AG09319 (cell line): ENCODE results near the gene LPCAT4.
"Not testable (repeated sequence)": the region's sequence is repeated elsewhere in the genome, so short reads cannot be mapped to it uniquely, and the experiment has no call there.

Source experiments
- DNase-seq: peaks from one replicate; pipeline ENCODE4 v3.0.0-alpha.2; 2010; ENCODE audit warnings: low read depth; ENCODE audit errors: extremely low read depth
- TF ChIP-seq, protein P1 (sequence below): IDR thresholded peaks from 2 replicates; pipeline ENCODE4 v1.5.1; 2011; ENCODE audit warnings: low read depth, mild to moderate bottlenecking, inconsistent platforms, low read length, moderate library complexity

The LPCAT4 gene

DNA sequence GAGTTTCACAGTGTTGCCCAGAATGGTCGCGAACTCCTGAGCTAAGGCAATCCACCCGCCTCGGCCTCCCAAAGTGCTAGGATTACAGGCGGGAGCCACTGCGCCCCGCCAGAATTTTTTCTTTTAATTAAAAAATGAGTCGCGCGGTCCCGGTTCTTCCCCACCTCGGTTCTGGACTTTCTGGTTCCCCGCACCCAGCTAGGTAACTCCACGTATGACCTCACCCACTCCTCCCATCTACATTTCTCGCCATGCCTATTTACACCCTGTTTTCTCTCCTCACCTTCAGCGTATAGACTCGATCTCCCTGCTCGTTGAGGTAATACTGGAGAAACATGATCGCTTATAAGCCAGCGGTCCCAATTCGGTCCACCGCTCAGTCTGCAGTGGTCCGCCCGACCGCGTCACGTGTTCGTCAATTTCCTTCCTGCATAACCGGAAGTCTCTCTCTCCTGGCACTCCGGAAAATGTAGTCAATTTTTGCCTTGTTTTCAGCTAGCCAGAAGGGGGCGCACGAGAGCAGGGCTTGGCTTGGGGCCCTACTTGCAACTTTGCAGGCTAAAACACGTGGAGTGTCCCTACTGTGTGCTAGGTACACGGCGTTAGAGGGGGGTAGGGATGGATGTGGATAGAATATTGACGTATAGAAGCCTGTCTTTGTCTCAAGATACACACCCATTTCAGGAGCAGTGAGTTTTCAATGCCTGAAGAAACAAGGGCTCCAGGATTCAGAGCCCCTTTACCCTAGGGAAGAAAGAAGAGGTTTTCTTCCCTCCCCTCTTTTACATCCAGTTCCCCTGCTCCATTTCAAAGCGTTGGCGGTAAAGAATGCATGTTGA lies 24.0 kb downstream of the LPCAT4 start, which contains the start of the genes NOP10 and NUTM1:
TSS of gene NOP10 (minus strand) at position 400 of the 839 bp plus-strand sequence. CDS start at position 337, 63 bp downstream.
TSS of gene NUTM1 (plus strand) at position 579 of the 839 bp plus-strand sequence. CDS start 382 bp downstream, outside the sequence.
- peak; percentile 78 for DNase-seq
- TF ChIP-seq, protein P1, sequence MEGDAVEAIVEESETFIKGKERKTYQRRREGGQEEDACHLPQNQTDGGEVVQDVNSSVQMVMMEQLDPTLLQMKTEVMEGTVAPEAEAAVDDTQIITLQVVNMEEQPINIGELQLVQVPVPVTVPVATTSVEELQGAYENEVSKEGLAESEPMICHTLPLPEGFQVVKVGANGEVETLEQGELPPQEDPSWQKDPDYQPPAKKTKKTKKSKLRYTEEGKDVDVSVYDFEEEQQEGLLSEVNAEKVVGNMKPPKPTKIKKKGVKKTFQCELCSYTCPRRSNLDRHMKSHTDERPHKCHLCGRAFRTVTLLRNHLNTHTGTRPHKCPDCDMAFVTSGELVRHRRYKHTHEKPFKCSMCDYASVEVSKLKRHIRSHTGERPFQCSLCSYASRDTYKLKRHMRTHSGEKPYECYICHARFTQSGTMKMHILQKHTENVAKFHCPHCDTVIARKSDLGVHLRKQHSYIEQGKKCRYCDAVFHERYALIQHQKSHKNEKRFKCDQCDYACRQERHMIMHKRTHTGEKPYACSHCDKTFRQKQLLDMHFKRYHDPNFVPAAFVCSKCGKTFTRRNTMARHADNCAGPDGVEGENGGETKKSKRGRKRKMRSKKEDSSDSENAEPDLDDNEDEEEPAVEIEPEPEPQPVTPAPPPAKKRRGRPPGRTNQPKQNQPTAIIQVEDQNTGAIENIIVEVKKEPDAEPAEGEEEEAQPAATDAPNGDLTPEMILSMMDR: peak; percentile 96

DNA sequence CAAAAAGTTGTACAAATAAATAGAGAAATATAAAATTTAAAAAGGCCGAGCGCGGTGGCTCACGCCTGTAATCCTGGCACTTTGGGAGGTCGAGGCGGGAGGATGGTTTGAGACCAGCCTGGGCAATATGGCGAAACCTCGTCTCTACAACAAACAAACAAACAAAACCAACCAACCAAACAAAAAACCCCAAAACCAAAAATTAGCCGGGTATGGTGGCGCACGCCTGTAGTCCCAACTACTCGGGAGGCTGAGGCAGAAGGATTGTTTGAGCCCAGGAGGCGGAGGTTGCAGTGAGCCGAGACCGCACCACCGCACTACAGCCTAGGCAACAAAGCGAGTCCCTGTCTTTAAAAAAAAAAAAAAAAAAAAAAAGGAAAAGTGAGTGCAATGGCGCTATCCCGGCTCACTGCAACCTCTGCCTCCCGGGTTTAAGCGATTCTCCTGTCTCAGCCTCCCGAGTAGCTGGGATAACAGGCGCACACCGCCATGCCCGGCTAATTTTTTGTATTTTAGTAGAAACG lies 24.7 kb downstream of the LPCAT4 start:
- DNase-seq: not testable (repeated sequence)

DNA sequence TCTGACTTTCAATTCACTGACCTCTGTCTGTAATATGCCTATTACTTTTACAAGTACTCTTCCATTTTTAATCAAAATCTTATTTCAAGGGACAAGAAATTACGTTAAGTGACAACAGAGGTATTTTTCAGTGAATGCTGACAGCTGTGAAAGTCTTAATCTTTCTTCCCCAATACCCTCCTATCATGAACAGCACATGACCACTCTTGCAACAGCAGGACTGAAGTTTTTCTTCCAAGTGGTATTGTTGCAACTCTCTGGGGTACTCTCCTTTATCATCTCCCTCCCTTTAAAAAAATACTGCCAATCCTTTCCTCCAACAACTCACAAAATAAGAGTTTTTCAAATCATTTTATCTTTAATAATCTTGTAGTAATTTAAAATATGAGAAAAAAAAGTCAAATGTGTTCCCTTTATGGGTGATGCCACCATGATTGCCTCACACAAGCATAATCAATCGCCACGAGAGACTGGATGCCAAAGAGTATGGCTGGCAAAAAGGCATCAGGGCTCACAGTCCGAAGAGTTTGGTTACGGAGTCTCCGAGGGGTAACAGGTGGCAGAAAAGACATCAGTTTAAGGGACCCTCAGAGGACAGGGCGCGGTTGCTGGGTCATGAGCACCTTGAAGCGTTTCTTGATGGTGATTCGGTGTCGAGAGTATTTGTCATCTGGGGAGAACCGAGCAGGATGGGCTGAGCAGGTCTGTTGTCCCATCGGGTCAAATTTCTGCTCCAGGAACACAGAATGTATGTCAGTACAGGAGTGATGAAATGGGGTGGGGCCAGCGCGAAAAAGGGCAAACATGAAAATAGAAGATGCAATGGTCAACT lies 25.4 kb downstream of the LPCAT4 start:
- DNase-seq: no peak
- TF ChIP-seq, protein P1: no peak

DNA sequence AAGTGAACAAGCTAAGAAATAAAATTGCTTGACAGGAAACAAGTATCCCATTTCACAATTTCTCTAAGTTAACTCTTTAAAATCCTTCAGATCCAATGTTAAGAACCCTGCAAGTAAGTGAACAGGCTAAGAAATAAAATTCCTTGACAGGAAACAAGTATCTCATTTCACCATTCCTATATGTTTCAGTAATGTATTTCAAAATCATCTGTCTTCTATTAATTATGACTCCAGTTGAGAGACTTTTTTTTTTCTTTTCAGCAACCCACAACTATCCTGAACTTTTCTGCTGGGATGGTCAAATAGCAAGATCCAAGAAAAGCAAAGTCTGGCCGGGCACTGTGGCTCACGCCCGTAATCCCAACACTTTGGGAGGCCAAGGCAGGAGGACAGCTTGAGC lies 27.1 kb downstream of the LPCAT4 start:
- no peak for DNase-seq
- TF ChIP-seq, protein P1: no peak

DNA sequence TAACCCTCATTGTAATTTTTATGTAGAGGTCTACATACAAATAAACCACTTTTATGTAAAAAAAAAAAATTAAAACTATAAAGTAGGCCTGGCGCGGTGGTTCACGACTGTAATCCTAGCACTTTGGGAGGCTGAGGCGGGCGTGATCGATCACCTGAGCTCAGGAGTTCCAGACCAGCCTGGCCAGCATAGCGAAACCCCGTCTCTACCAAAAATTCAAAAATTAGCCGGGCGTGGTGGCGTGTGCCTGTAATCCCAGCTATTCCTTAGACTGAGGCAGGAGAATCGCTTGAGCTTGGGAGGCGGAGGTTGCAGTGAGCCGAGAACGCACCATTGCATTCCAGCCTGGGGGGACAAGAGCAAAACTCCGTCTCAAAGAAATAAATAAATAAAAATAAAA lies 28.6 kb downstream of the LPCAT4 start:
- TF ChIP-seq, protein P1: no peak
- no peak for DNase-seq

DNA sequence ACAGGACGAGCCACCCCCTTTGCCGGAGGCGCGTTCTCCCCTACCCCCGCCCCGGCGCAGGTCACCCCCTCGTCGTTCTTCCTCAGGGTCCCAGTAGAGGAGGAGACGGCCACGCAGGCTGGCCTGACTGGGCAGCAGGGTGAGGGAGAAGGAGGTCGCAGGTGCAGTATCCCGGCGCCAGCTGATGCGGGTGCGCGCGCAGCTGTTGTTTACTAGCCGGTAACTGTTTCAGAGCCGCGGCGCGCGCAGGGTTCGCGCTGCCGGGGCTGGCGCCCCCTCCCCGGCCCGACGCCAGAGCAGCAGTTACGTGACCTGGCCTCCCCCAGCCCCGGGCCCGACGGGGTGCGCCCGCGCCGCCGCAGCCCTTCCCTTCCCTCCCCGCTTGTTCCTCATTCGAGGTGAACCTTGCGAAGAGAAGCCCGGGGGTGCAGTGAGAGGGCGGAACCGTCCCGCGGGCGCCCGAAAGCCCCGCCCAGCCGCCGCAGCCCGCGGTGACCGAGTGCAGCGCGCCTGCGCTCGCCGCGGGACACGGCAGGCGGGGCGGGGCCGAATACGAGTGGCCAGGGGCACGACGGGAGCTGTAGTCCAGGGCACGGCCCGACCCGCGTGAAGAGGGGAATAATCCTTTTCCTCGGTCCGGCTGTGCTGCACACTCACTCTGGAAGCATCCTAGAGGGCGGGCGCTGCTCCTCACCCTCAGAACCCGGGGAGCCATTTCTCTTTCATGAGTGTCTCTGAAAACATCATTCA lies 29.3 kb downstream of the LPCAT4 start, which contains the start of gene SLC12A6:
TSS of gene SLC12A6 (minus strand) at position 225 of the 750 bp plus-strand sequence. CDS start 1,101 bp downstream, outside the sequence.
- TF ChIP-seq, protein P1: no peak
- peak; percentile 57 for DNase-seq

DNA sequence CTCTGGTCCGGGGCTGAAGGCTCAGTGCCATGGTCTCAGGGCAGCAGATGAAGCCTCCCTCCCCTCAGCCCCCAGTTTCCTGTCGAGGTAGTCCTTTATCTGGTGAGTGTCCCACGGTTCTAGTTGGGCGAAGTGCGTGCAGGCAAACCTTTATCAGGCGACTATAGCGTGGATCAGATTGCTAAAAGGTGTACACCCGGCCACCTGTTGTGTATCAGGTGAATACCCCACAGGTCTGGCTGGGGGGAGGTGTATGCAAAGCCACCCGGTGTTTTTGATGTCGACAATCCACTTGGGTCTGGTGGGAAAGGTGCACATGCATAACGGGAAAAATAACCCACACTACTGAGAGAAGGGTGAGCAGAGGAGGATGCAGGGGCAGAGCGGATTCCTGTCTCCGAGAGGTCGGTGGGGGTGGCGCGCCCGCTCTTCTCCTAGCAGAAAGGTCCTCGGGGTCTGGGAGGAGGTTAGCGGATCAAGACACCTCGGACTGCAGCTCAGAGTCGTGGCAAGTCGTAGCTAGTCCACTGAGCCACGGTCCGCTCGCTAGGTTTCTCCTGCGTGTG lies 29.9 kb downstream of the LPCAT4 start:
- TF ChIP-seq, protein P1: no peak
- no peak for DNase-seq
